GM18951 (cell line): ENCODE measurements around the gene CTNND2.
"Not testable (repeated sequence)": the region's sequence is repeated elsewhere in the genome, so short reads cannot be mapped to it uniquely, and the experiment has no call there.

Source experiments
- POLR2A ChIP-seq: IDR thresholded peaks from 4 replicates; pipeline ENCODE4 v1.6.1; 2011; ENCODE audit warnings: mild to moderate bottlenecking; ENCODE audit not compliant: insufficient read length, insufficient read depth; ENCODE audit errors: extremely low read depth
- in situ Hi-C: fragments of 300-500 bp; cut with MboI; formaldehyde crosslinking; loops from one replicate; pipeline ENCODE4 v1.12.0; 2022; ENCODE audit warnings: low sequenced_read_pairs, mixed read lengths, inconsistent platforms; ENCODE audit not compliant: unreplicated experiment

The CTNND2 gene

DNA sequence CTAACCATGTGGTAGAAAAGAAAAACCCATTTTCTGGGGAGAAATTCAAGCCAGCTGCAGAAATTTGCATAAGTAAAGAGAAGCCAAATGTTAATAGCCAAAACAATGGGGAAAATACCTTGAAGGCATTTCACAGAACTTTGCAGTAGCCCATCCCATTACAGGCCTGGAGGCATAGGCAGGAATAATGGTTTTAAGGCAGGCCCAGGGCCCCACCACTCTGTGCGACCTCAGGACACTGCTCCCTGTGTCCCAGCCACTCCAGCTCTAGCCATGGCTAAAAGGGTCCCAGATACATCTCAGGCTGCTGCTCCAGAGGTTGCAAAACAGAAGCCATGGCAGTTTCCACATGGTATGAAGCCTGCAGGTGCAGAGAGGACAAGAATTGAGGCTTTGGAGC is 253.3 kb downstream of the CTNND2 start:
- TF ChIP-seq POLR2A = no peak
- in situ Hi-C loops = no loop called here

DNA sequence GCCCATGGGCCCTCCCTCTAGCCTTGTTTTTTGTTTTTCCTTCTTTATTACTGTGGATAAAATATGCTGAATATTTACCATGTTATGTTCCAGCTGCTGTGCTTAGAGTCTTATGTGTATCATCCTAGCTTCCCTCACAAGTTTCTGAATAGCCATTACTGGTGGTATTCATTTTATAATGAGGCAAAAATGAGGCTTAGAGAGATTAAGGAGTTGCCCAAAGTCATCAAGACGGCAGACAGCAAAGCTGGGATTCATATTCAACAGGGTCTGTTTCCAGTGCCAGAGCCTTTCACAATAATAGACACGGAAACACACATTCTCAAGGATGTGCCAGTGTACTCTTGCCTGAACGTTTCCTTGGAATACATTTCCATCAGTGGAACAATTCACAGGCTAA is 258.1 kb downstream of the CTNND2 start:
- no peak for TF ChIP-seq POLR2A
- in situ Hi-C loops = no loop called here

GRCh38 chr5:11642438-11642837 is 261.8 kb downstream of the CTNND2 start:
- in situ Hi-C loops = no loop called here
- TF ChIP-seq POLR2A = no peak

- in situ Hi-C loops = no loop called here
- TF ChIP-seq POLR2A = no peak
These were observed 263.9 kb downstream of the CTNND2 start for GRCh38 chr5:11640158-11640873.

DNA sequence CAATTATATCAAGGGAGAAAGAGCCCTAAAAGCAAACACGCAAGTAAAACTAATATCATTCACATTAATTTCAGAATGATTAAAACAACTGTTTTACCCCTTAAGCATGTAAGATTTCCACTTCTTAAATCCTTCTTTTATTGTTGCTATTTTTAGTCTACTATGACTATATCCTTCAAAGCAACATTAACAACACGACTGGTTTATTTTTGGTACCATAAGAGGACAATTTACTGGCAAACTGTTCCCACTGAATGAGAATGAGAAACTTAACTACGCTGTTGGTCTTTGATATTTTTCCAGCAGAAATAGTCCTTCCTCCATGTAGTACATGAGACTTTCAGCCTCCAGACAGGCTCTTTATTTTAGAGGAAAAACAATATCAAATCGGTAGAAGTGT is 281.5 kb downstream of the CTNND2 start:
- in situ Hi-C loops = no loop called here
- no peak for TF ChIP-seq POLR2A

GRCh38 chr5:11620172-11620571 is 284.1 kb downstream of the CTNND2 start:
- TF ChIP-seq POLR2A = no peak
- in situ Hi-C loops = no loop called here

GRCh38 chr5:11619339-11620024 is 284.8 kb downstream of the CTNND2 start:
- no peak for TF ChIP-seq POLR2A
- in situ Hi-C loops = no loop called here

GRCh38 chr5:11617080-11617479 is 287.2 kb downstream of the CTNND2 start:
- in situ Hi-C loops = no loop called here
- TF ChIP-seq POLR2A = no peak

- in situ Hi-C loops = not testable (repeated sequence)
These were observed 287.6 kb downstream of the CTNND2 start for GRCh38 chr5:11616624-11617023.

DNA sequence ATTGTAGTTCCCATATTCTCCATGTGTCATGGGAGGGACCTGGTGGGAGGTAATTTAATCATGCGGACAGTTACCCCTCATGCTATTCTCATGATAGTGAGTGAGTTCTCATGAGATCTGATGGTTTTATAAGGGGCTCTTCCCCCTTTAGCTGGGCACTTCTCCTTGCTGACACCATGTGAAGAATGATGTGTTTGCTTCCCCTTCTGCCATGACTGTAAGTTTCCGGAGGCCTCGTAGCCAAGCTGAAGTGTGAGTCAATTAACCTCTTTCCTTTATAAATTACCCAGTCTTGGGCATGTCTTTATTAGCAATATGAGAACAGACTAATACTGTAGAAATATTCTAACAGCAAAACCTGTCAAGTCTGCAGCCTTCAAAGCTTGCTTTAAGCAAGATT is 293.2 kb downstream of the CTNND2 start:
- no peak for TF ChIP-seq POLR2A
- in situ Hi-C loops = no loop called here

DNA sequence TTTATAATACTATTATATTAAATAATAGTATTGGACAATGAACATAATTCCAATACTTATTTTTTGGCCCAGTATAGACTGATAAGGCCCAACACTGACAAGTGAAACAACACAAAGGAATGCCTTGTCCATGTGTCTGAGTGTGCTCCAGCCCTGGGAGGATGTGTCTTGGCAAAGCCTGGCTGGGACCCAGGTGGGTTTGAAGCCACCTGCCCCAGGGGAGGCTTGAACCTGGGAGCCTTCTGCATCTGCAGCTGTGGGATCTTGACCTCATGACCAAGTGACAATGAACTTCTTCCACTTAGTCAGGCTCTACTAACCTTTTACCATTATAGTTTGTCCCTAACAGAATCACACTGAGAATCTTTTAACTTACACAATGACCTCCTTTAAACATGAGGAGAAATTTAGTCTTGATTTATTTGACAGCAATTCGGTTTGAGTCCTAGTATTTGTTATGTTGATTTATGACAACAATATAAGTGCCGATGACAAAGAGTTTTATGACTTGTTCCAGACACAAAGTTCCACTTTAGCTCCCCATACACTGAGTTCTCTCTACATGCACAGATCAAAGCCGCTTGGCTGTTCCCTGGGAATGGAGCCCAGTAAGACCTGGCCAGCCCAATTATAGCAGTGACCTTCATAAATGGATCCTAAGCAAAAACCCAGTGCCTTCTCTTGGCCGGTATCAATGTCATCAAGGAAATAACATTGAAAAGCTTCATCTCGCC is 294.5 kb downstream of the CTNND2 start:
- TF ChIP-seq POLR2A = no peak
- in situ Hi-C loops = no loop called here

DNA sequence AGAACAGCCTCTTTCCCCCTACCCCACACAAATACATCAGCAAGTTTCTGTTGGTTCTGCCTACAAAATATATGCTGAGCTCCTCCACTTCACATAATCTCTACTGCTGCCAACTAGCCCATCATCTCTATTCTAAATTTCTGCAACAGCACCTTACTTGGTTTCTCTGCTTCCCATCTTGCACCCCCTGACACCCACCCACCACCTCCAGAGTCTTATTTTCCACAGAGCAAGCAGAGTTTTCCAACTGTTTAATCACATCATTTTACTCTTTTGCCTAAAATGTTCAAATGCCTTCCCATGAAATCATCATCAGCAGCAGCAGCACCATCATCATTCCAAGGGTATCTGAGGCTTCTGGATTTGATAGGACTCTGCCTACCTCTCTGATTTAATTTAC is 295.7 kb downstream of the CTNND2 start:
- in situ Hi-C loops = no loop called here
- no peak for TF ChIP-seq POLR2A

DNA sequence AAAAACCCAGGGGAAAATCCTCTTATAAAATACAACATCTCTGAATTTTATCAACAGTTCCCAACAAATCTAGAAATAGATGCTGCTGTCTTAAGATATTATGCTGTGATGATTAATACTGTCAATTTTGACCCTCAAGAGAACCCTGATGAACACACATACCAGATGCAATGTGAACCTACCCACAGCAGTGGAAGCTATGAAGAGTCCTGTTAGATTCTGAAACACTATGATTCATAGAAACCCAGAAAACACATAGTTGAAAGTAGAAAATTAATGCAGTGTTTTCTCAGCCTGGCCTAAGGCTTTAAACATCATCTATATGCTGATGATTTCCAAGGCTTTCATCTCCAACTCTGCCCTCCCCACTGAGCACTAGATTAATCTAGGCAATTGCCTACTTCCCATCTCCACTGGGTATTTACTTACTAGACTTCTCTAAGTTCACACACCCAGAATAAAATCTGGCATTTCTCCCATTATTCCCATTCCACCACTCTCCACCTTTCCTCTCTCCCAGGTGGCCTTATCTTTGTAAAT is 296.2 kb downstream of the CTNND2 start:
- in situ Hi-C loops = no loop called here
- TF ChIP-seq POLR2A = no peak
